ENCODE measurements around the gene NPR2.

Gene NPR2

GRCh38 chr9:35858458-35858857 lies 67.1 kb downstream of the NPR2 start:
- no peak for DNase-seq (ENCODE audit: low spot score)
